Activated CD4-positive, alpha-beta T cell treated with anti-CD3 and anti-CD28 coated beads for 36 hours (primary cell): ENCODE measurements around the gene SH3GL1. TPM values are rescaled to one million over a fixed set of nuclear protein-coding genes. Genes with fewer than 3 reads are reported as not detected.

Experiments used
- ATAC-seq: fragments of 200-7000 bp; cut with Tn5 transposase; one replicate; pipeline ENCODE4 v1.10.0; 2021; ENCODE audit warnings: mild to moderate bottlenecking, moderate library complexity
- CTCF ChIA-PET: fragments of 350-600 bp; sonication (Branson Sonifier 250); formaldehyde crosslinking; loops from one replicate; lab custom pipeline; 2021; ENCODE audit warnings: antibody characterized with exemption; lab: Charles Lee
- POLR2A ChIA-PET: fragments of 350-600 bp; sonication (Branson Sonifier 250); formaldehyde crosslinking; loops from one replicate; lab custom pipeline; 2021; ENCODE audit warnings: antibody characterized with exemption, inconsistent platforms; lab: Charles Lee
- DNase-seq: peaks from one replicate; pipeline ENCODE4 v3.0.0-alpha.2; 2020
- H3K27ac Mint-ChIP-seq: one replicate; pipeline ENCODE4 v1.8.0; 2021; ENCODE audit warnings: mixed read lengths
- H3K27me3 Mint-ChIP-seq: one replicate; pipeline ENCODE4 v1.8.0; 2021; ENCODE audit warnings: mixed read lengths
- H3K36me3 Mint-ChIP-seq: one replicate; pipeline ENCODE4 v1.8.0; 2021; ENCODE audit warnings: low read depth, mixed read lengths
- H3K4me1 Mint-ChIP-seq: one replicate; pipeline ENCODE4 v1.8.0; 2021; ENCODE audit warnings: mixed read lengths
- H3K4me3 Mint-ChIP-seq: one replicate; pipeline ENCODE4 v1.8.0; 2021; ENCODE audit warnings: mild to moderate bottlenecking, moderate library complexity, mixed read lengths
- H3K9me3 Mint-ChIP-seq: one replicate; pipeline ENCODE4 v1.8.0; 2021; ENCODE audit warnings: low read depth, mixed read lengths
- intact Hi-C, 2 experiments: fragments of 100-400 bp; cut with DNase I in 1 of 2; cut with micrococcal nuclease in 1 of 2; formaldehyde crosslinking; loops; one replicate each; pipeline versions ENCODE4 v1.14.2 to v1.15.1; 2022 to 2024; cut with DNase I, micrococcal nuclease
- total RNA-seq, 2 experiments: library from RNA; stranded (reverse); gene quantifications; one replicate each; pipeline ENCODE4 v1.2.3, GENCODE V29; 2021

The SH3GL1 gene
- total RNA-seq, 2 experiments from 2014 or later, result 42.0 to 46.8 TPM

- CTCF ChIA-PET, result interaction anchor here (1.1 kb wide), 1 partner anchor 140 kb away, joined by 3 read pairs; no protein-coding TSS in a partner anchor
- POLR2A ChIA-PET, result no interaction called here
- no peak for ATAC-seq
- peak overlapping the region; percentile 64 for H3K27ac Mint-ChIP-seq
- H3K9me3 Mint-ChIP-seq, result no peaks in the 10 kb centered on the region
- intact Hi-C loops, result no loop called here
- H3K27me3 Mint-ChIP-seq, result no peaks in the 10 kb centered on the region
- peaks cover 2% of the 10 kb centered on the region for H3K36me3 Mint-ChIP-seq
- no peak for DNase-seq
- H3K4me1 Mint-ChIP-seq, result peaks cover 63% of the 10 kb centered on the region
- H3K4me3 Mint-ChIP-seq, result no peak overlapping the region
Measured at GRCh38 chr19:4373601-4374497, 26.5 kb downstream of the SH3GL1 start.

DNA sequence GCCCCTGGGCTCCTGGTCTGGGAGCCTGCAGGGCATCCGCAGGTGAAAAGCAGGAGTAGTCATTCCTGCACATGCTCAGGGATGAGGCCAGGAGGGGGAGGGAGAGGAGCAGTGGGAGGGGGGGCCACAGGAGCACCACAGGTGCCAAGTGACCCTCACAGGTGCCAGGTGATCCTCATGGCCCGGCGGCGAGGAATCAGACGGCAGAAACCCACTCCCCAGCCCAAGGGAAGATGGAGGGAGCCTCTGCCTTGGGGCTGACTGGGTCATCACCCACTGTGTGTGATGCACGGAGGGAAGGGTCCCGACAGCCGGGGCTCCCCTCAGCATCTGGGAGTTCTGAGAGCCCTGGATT lies 27.4 kb downstream of the SH3GL1 start:
- DNase-seq (no peak), ATAC-seq (no peak)
- H3K27me3 Mint-ChIP-seq, result no peaks in the 10 kb centered on the region
- H3K9me3 Mint-ChIP-seq, result no peaks in the 10 kb centered on the region
- POLR2A ChIA-PET, result no interaction called here
- intact Hi-C loops, result no loop called here
- H3K4me3 Mint-ChIP-seq, result no peak overlapping the region
- H3K36me3 Mint-ChIP-seq, result peaks cover 2% of the 10 kb centered on the region
- peaks cover 63% of the 10 kb centered on the region for H3K4me1 Mint-ChIP-seq
- CTCF ChIA-PET, result no interaction called here
- H3K27ac Mint-ChIP-seq, result no peak overlapping the region

DNA sequence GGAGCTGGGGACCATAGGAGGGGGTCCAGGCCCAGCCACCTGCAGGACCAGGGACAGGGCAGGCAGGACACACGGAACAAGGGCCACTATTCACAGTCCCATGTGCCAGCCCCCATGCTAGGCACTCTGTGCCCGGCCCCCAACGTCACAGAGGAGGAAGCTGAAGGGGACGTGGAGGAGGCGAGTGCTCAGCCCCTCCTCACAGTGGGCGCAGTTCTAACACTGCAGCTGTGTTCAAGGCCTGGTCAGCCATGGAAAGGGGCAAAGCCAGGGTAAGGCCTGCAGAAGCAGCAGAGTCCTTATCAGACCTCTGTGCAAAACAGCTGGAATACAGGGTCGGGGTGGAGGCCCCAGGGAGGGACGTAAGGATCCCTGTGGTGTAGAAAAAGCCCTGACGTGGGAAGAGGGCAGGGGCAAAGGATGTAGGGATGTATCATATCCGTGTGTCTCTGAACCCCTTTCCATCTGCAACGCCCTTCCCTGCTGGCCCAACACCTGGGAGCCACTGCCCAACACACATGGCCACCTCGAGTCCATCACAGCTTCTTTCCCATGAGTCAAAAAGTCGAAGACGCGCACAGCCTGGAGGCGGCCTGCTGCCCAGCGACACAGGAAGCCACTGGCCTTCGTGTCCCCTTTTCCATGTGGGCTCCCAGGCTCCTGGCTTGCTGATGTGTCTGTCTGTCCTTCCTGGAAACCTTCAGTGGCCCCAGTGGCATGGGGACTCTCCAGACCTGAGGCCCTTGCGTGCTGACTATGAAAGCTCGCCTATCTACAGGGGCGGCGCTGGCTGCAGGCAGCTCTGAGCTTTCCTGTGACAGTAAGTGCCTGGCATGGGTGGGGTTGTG lies 28.0 kb downstream of the SH3GL1 start:
- intact Hi-C loops, result no loop called here
- ChIA-PET POLR2A (no interaction called here), CTCF (interaction anchor here (0.8 to 1.2 kb wide), 2 partner anchors 21 to 105 kb away, joined by 3 to 4 read pairs; no protein-coding TSS in a partner anchor)
- DNase-seq (no peak), ATAC-seq (no peak)
- H3K36me3 Mint-ChIP-seq, result no peaks in the 10 kb centered on the region
- H3K9me3 Mint-ChIP-seq, result no peaks in the 10 kb centered on the region
- no peak overlapping the region for H3K4me3 Mint-ChIP-seq
- peaks cover 63% of the 10 kb centered on the region for H3K4me1 Mint-ChIP-seq
- H3K27me3 Mint-ChIP-seq, result no peaks in the 10 kb centered on the region
- H3K27ac Mint-ChIP-seq, result no peak overlapping the region

GRCh38 chr19:4371247-4372164 lies 28.8 kb downstream of the SH3GL1 start:
- Mint-ChIP-seq H3K9me3 (no peaks in the 10 kb centered on the region), H3K27ac (peak overlapping the region; percentile 77), H3K4me1 (peaks cover 54% of the 10 kb centered on the region), H3K4me3 (no peak overlapping the region), H3K27me3 (no peaks in the 10 kb centered on the region), H3K36me3 (no peaks in the 10 kb centered on the region)
- intact Hi-C loops, result no loop called here
- ChIA-PET CTCF (interaction anchor here (0.6 to 1.9 kb wide), 5 partner anchors 19 to 104 kb away, joined by 3 to 6 read pairs (median 3); no protein-coding TSS in a partner anchor), POLR2A (no interaction called here)
- DNase-seq, result no peak
- no peak for ATAC-seq

- ChIA-PET CTCF (interaction anchor here (0.6 to 1.9 kb wide), 11 partner anchors 9 to 1457 kb away, joined by 3 to 6 read pairs (median 3); partner anchors contain the start of genes CHAF1A and SH3GL1), POLR2A (interaction anchor here (0.6 to 1.1 kb wide), 6 partner anchors 12 to 380 kb away, joined by 3 to 5 read pairs (median 3); partner anchors contain the start of gene SH3GL1)
- peaks cover 44% of the 10 kb centered on the region for H3K4me1 Mint-ChIP-seq
- no peak for ATAC-seq
- H3K27ac Mint-ChIP-seq, result peak overlapping the region; percentile 93
- no peaks in the 10 kb centered on the region for H3K9me3 Mint-ChIP-seq
- H3K36me3 Mint-ChIP-seq, result no peaks in the 10 kb centered on the region
- H3K4me3 Mint-ChIP-seq, result peak overlapping the region; percentile 63
- DNase-seq, result no peak
- intact Hi-C loops, result no loop called here
- H3K27me3 Mint-ChIP-seq, result no peaks in the 10 kb centered on the region
Measured at GRCh38 chr19:4370418-4371041, 29.8 kb downstream of the SH3GL1 start.

DNA sequence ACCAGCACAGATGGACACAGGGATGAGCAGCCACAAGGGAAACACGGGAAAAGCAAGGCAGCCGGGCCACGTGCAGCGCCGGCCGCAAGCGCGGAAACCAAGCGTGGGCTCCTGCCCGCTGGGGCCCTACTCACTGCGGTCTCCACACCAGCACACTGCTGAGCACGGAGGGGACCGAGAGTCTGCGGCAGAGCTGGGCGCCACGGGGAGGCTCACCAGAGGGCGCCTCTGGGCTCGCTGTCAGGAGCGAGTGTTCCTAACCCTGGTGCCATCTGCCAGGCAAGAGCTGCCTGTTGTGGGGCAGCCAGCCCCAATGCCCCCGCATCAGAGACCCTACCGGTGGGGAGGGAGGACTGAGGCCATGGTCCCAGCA lies 30.5 kb downstream of the SH3GL1 start:
- Mint-ChIP-seq H3K4me1 (peaks cover 40% of the 10 kb centered on the region), H3K4me3 (peak overlapping the region; percentile 63), H3K27me3 (no peaks in the 10 kb centered on the region), H3K27ac (peak overlapping the region; percentile 93), H3K36me3 (peaks cover under 1% of the 10 kb centered on the region), H3K9me3 (no peaks in the 10 kb centered on the region)
- peak; percentile 91 for DNase-seq
- CTCF ChIA-PET, result interaction anchor here (0.6 to 1.9 kb wide), 10 partner anchors 10 to 1456 kb away, joined by 3 to 6 read pairs (median 3); partner anchors contain the start of genes CHAF1A and SH3GL1
- POLR2A ChIA-PET, result interaction anchor here (0.6 to 1.1 kb wide), 7 partner anchors 12 to 380 kb away, joined by 3 to 5 read pairs (median 3); partner anchors contain the start of gene SH3GL1
- intact Hi-C loops, result loop anchor here (1.0 kb wide), 5 partner anchors 9 to 87 kb away; partner anchors contain the start of genes SH3GL1 (in 2 of the 2), MPND (in 1 of the 2) and UBXN6 (in 1 of the 2)
- ATAC-seq, result peak; percentile 79

GRCh38 chr19:4369109-4369887 lies 31.0 kb downstream of the SH3GL1 start:
- H3K36me3 Mint-ChIP-seq, result peaks cover 1% of the 10 kb centered on the region
- H3K27ac Mint-ChIP-seq, result peak overlapping the region; percentile 93
- ATAC-seq (peak; percentile 77), DNase-seq (peak; percentile 85)
- H3K9me3 Mint-ChIP-seq, result no peaks in the 10 kb centered on the region
- peaks cover 40% of the 10 kb centered on the region for H3K4me1 Mint-ChIP-seq
- H3K4me3 Mint-ChIP-seq, result peak overlapping the region; percentile 63
- POLR2A ChIA-PET, result interaction anchor here (0.8 to 1.1 kb wide), 7 partner anchors 11 to 286 kb away, joined by 3 to 4 read pairs (median 3); partner anchors contain the start of gene SH3GL1
- intact Hi-C loops, result loop anchor here (1.0 kb wide), 5 partner anchors 10 to 88 kb away; partner anchors contain the start of genes SH3GL1 (in 2 of the 2), MPND (in 1 of the 2) and UBXN6 (in 1 of the 2)
- no peaks in the 10 kb centered on the region for H3K27me3 Mint-ChIP-seq
- CTCF ChIA-PET, result interaction anchor here (1.0 to 1.3 kb wide), 4 partner anchors 13 to 103 kb away, joined by 3 to 4 read pairs (median 4); partner anchors contain the start of genes CHAF1A and SH3GL1

GRCh38 chr19:4368128-4368820 lies 32.1 kb downstream of the SH3GL1 start:
- DNase-seq (peak; percentile 53), ATAC-seq (no peak)
- ChIA-PET CTCF (interaction anchor here (1.2 to 3.4 kb wide), 2 partner anchors 16 to 102 kb away, joined by 3 to 16 read pairs; no protein-coding TSS in a partner anchor), POLR2A (interaction anchor here (0.7 to 1.0 kb wide), 2 partner anchors 34 to 265 kb away, joined by 3 to 4 read pairs; no protein-coding TSS in a partner anchor)
- Mint-ChIP-seq H3K36me3 (peaks cover 5% of the 10 kb centered on the region), H3K27ac (peak overlapping the region; percentile 93), H3K27me3 (no peaks in the 10 kb centered on the region), H3K9me3 (no peaks in the 10 kb centered on the region), H3K4me1 (peaks cover 34% of the 10 kb centered on the region), H3K4me3 (peak overlapping the region; percentile 63)
- intact Hi-C loops, result no loop called here

- CTCF ChIA-PET, result interaction anchor here (3.4 kb wide), 1 partner anchor 15 kb away, joined by 16 read pairs; no protein-coding TSS in a partner anchor
- peak overlapping the region; percentile 93 for H3K27ac Mint-ChIP-seq
- H3K4me3 Mint-ChIP-seq, result no peak overlapping the region
- H3K36me3 Mint-ChIP-seq, result peaks cover 6% of the 10 kb centered on the region
- H3K4me1 Mint-ChIP-seq, result peaks cover 34% of the 10 kb centered on the region
- no peaks in the 10 kb centered on the region for H3K27me3 Mint-ChIP-seq
- no peak for ATAC-seq
- no peaks in the 10 kb centered on the region for H3K9me3 Mint-ChIP-seq
- intact Hi-C loops, result no loop called here
- POLR2A ChIA-PET, result interaction anchor here (0.7 kb wide), 1 partner anchor 265 kb away, joined by 3 read pairs; no protein-coding TSS in a partner anchor
- no peak for DNase-seq
Measured at GRCh38 chr19:4367781-4368127, 32.6 kb downstream of the SH3GL1 start.
